Central memory CD4-positive, alpha-beta T cell (primary cell): Measurements from ENCODE around the gene NF1.
"Not testable (repeated sequence)": the region's sequence is repeated elsewhere in the genome, so short reads cannot be mapped to it uniquely, and the experiment has no call there.

Experiments used
- DNase-seq: peaks from one replicate; pipeline ENCODE4 v3.0.0; 2022

Gene NF1

GRCh38 chr17:31089471-31089870 is 5.3 kb upstream of the NF1 start:
- no peak for DNase-seq

- DNase-seq = not testable (repeated sequence)
Measured at GRCh38 chr17:31090650-31091049, 4.1 kb upstream of the NF1 start.

- DNase-seq = no peak
Measured at GRCh38 chr17:31092475-31093064, 2.2 kb upstream of the NF1 start.

- no peak for DNase-seq
Measured at GRCh38 chr17:31093866-31094599, 744 bp upstream of the NF1 start.

- peak; percentile 23 for DNase-seq
Measured at GRCh38 chr17:31095236-31096105, 694 bp downstream of the NF1 start.

- no peak for DNase-seq
Measured at GRCh38 chr17:31096106-31096436, 1.3 kb downstream of the NF1 start.

- DNase-seq = no peak
Measured at GRCh38 chr17:31099016-31099415, 4.2 kb downstream of the NF1 start.

- no peak for DNase-seq
Measured at GRCh38 chr17:31100840-31101459, 6.2 kb downstream of the NF1 start.

GRCh38 chr17:31101943-31102342 is 7.2 kb downstream of the NF1 start:
- DNase-seq = no peak

GRCh38 chr17:31105991-31106390 is 11.2 kb downstream of the NF1 start:
- no peak for DNase-seq

GRCh38 chr17:31111183-31111582 is 16.4 kb downstream of the NF1 start:
- DNase-seq = no peak

- no peak for DNase-seq
Measured at GRCh38 chr17:31112001-31112661, 17.4 kb downstream of the NF1 start.

GRCh38 chr17:31113368-31113767 is 18.6 kb downstream of the NF1 start:
- DNase-seq = not testable (repeated sequence)

- no peak for DNase-seq
Measured at GRCh38 chr17:31113939-31114338, 19.2 kb downstream of the NF1 start.

- no peak for DNase-seq
Measured at GRCh38 chr17:31114956-31115555, 20.3 kb downstream of the NF1 start.

- DNase-seq = no peak
Measured at GRCh38 chr17:31116167-31116566, 21.4 kb downstream of the NF1 start.

GRCh38 chr17:31122746-31123145 is 28.0 kb downstream of the NF1 start:
- DNase-seq = no peak

- DNase-seq = no peak
Measured at GRCh38 chr17:31126318-31126717, 31.5 kb downstream of the NF1 start.

- DNase-seq = no peak
Measured at GRCh38 chr17:31128241-31128640, 33.5 kb downstream of the NF1 start.

GRCh38 chr17:31130286-31131224 is 35.8 kb downstream of the NF1 start:
- no peak for DNase-seq

GRCh38 chr17:31131299-31131698 is 36.5 kb downstream of the NF1 start:
- no peak for DNase-seq
